ENCODE data around the gene MAP1A. TPM values are rescaled to one million over a fixed set of nuclear protein-coding genes. Genes with fewer than 3 reads are reported as not detected.

Gene MAP1A
- total RNA-seq, 1 experiment from 2014 or later, result 1.9 TPM

GRCh38 chr15:43516801-43517353 lies 531 bp upstream of the MAP1A start:
- no peaks in the 10 kb centered on the region for H4K20me1 ChIP-seq (ENCODE audit: insufficient read depth)
- intact Hi-C loops (cut with micrococcal nuclease), result no loop called here
- H3K4me3 ChIP-seq (replicated peaks in 1 of 2; ENCODE audit: low read depth in 1 of 2, low read length in 2 of 2), result no peak overlapping the region
- H3K79me2 ChIP-seq (ENCODE audit: insufficient read depth, low read length), result no peaks in the 10 kb centered on the region
- H3K9me2 ChIP-seq (ENCODE audit: insufficient read depth), result no peaks in the 10 kb centered on the region
- ChIA-PET CTCF (no interaction called here), POLR2A (no interaction called here), RAD21 (ENCODE audit: low non-redundant PET in 1 of 2, low total read pairs in 2 of 2, uncharacterized antibody in 2 of 2, unreplicated experiment in 2 of 2) (no interaction called here)
- no peak overlapping the region for H2AFZ ChIP-seq (ENCODE audit: low read depth, low read length, poor library complexity, severe bottlenecking)
- ATAC-seq, result no peak
- no TSS peak for BruUV-seq (replicated peaks)
- H3K4me1 ChIP-seq (ENCODE audit: control insufficient read depth in 1 of 2, insufficient read depth in 2 of 2, low read length in 2 of 2), result peaks cover 3 to 8% of the 10 kb centered on the region in 2 experiments
- H3K9ac ChIP-seq (ENCODE audit: low read length), result no peak overlapping the region
- DNase-seq (ENCODE audit: low read depth, low spot score), result no peak
- no peak overlapping the region for H3K4me2 ChIP-seq (ENCODE audit: low read length)
- no peak for TF ChIP-seq EGR1 (IDR thresholded peaks at IDR 0.05; ENCODE audit: low read depth)
- no peak for TF ChIP-seq FOSL1 (IDR thresholded peaks at IDR 0.05; ENCODE audit: low read depth)
- TF ChIP-seq JUND (IDR thresholded peaks at IDR 0.05), result no peak
- TF ChIP-seq ZNF274 (IDR thresholded peaks at IDR 0.05; ENCODE audit: low read depth, low read length), result no peak
- no peak for TF ChIP-seq REST (IDR thresholded peaks at IDR 0.05; ENCODE audit: low read depth)
- TF ChIP-seq CTCF (IDR thresholded peaks at IDR 0.05 in 2 of 3, conservative IDR thresholded peaks at IDR 0.05 in 1 of 3; ENCODE audit: borderline replicate concordance in 1 of 3, insufficient read depth in 1 of 3, low read depth in 2 of 3, low read length in 2 of 3), result no peak
- H3K36me3 ChIP-seq (ENCODE audit: control insufficient read depth in 1 of 2, insufficient read depth in 2 of 2, low read length in 2 of 2), result no peaks in the 10 kb centered on the region
- no peaks in the 10 kb centered on the region for H3K9me3 ChIP-seq (ENCODE audit: control insufficient read depth in 1 of 2, insufficient read depth in 1 of 2, low read depth in 1 of 2, low read length in 2 of 2)
- no peak overlapping the region for H3K27ac ChIP-seq (ENCODE audit: low read depth, low read length)
- no peaks in the 10 kb centered on the region for H3K27me3 ChIP-seq (ENCODE audit: insufficient read depth, low read length)
